ENCODE results near the gene RPS6KA2.
"Not testable (repeated sequence)": the region's sequence is repeated elsewhere in the genome, so short reads cannot be mapped to it uniquely, and the experiment has no call there.

Gene RPS6KA2

GRCh38 chr6:166532302-166532701 is 94.7 kb downstream of the RPS6KA2 start:
- no peaks in the 10 kb centered on the region for H3K4me1 ChIP-seq (ENCODE audit: control insufficient read depth in 5 of 5, insufficient read depth in 5 of 5, low read length in 5 of 5)
- H3K9ac ChIP-seq (ENCODE audit: low read length in 5 of 5), result no peak overlapping the region
- no peaks in the 10 kb centered on the region for H3K27me3 ChIP-seq (ENCODE audit: control insufficient read depth in 5 of 5, insufficient read depth in 4 of 5, low read length in 5 of 5)
- H3K9me3 ChIP-seq (ENCODE audit: control insufficient read depth in 5 of 5, low read length in 5 of 5), result no peaks in the 10 kb centered on the region
- H3K27ac ChIP-seq (ENCODE audit: low read depth, low read length), result no peak overlapping the region
- peaks cover 0 to 58% (median 32%) of the 10 kb centered on the region in 5 donors for H3K36me3 ChIP-seq (ENCODE audit: control insufficient read depth in 5 of 5, insufficient read depth in 5 of 5, low read length in 5 of 5)
- no peak overlapping the region for H3K4me3 ChIP-seq (ENCODE audit: low read depth in 1 of 5, low read length in 5 of 5)

GRCh38 chr6:166530211-166531095 is 96.6 kb downstream of the RPS6KA2 start:
- Histone ChIP-seq H3K9ac (ENCODE audit: low read length in 5 of 5) (no peak overlapping the region), H3K27ac (ENCODE audit: low read depth, low read length) (no peak overlapping the region), H3K36me3 (ENCODE audit: control insufficient read depth in 5 of 5, insufficient read depth in 5 of 5, low read length in 5 of 5) (peaks cover 0 to 45% (median 21%) of the 10 kb centered on the region in 5 donors), H3K9me3 (ENCODE audit: control insufficient read depth in 5 of 5, low read length in 5 of 5) (no peaks in the 10 kb centered on the region), H3K4me3 (ENCODE audit: low read depth in 1 of 5, low read length in 5 of 5) (no peak overlapping the region), H3K27me3 (ENCODE audit: control insufficient read depth in 5 of 5, insufficient read depth in 4 of 5, low read length in 5 of 5) (no peaks in the 10 kb centered on the region), H3K4me1 (ENCODE audit: control insufficient read depth in 5 of 5, insufficient read depth in 5 of 5, low read length in 5 of 5) (no peaks in the 10 kb centered on the region)

DNA sequence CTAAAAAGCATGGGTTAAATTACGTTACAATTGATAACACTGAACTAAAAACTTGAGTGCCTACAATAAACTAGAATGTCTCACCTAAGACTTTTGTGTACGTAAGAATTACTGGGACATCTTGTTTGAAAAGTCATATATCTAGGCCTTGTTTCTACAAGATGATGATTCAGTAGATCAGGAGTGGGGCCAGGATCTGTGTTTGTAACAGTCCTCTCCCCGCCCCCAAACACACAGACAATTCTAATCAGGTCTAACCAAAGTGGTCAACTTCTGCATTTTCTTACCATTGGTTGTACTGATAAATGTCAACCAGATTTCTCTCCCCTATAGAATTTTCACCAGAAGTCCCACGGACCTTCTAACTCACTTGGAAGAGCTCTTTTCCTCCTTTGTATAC is 97.5 kb downstream of the RPS6KA2 start:
- Histone ChIP-seq H3K9ac (ENCODE audit: low read length in 5 of 5) (no peak overlapping the region), H3K27me3 (ENCODE audit: control insufficient read depth in 5 of 5, insufficient read depth in 4 of 5, low read length in 5 of 5) (no peaks in the 10 kb centered on the region), H3K36me3 (ENCODE audit: control insufficient read depth in 5 of 5, insufficient read depth in 5 of 5, low read length in 5 of 5) (peaks cover 0 to 46% (median 28%) of the 10 kb centered on the region in 5 donors), H3K27ac (ENCODE audit: low read depth, low read length) (no peak overlapping the region), H3K4me3 (ENCODE audit: low read depth in 1 of 5, low read length in 5 of 5) (no peak overlapping the region), H3K9me3 (ENCODE audit: control insufficient read depth in 5 of 5, low read length in 5 of 5) (no peaks in the 10 kb centered on the region), H3K4me1 (ENCODE audit: control insufficient read depth in 5 of 5, insufficient read depth in 5 of 5, low read length in 5 of 5) (no peaks in the 10 kb centered on the region)

DNA sequence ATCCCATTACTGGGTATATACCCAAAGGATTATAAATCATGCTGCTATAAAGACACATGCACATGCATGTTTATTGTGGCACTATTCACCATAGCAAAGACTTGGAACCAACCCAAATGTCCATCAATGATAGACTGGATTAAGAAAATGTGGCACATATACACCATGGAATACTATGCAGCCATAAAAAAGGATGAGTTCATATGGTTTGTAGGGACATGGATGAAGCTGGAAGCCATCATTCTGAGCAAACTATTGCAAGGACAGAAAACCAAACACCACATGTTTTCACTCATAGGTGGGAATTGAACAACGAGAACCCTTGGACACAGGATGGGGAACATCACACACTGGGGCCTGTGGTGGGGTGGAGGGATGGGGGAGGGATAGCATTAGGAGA is 98.0 kb downstream of the RPS6KA2 start:
- H3K27ac ChIP-seq (ENCODE audit: low read depth, low read length); H3K27me3 ChIP-seq (ENCODE audit: control insufficient read depth in 5 of 5, insufficient read depth in 4 of 5, low read length in 5 of 5); H3K4me3 ChIP-seq (ENCODE audit: low read depth in 1 of 5, low read length in 5 of 5); H3K4me1 ChIP-seq (ENCODE audit: control insufficient read depth in 5 of 5, insufficient read depth in 5 of 5, low read length in 5 of 5); H3K9me3 ChIP-seq (ENCODE audit: control insufficient read depth in 5 of 5, low read length in 5 of 5); H3K9ac ChIP-seq (ENCODE audit: low read length in 5 of 5): not testable (repeated sequence)
- H3K36me3 ChIP-seq (ENCODE audit: control insufficient read depth in 5 of 5, insufficient read depth in 5 of 5, low read length in 5 of 5), result peaks cover 0 to 44% (median 30%) of the 10 kb centered on the region in 5 donors

DNA sequence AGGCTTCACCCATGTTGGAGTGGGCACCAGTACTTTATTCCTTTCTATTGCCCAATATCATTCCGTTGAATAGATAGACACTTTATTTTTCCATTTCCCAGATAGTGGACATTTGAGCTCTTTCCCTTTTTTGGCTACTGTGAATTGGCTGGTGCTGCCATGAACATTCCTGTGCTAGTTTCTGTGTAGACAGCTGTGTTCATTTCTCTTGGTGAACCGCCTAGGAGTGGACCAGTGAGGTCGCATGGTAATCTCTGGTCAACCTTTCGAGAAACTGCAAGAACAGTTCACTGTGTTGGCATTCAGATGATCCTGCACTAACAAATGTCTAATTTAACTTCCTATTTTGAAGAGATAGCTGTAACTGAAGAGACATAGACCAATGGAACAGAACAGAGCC is 99.2 kb downstream of the RPS6KA2 start:
- no peaks in the 10 kb centered on the region for H3K4me1 ChIP-seq (ENCODE audit: control insufficient read depth in 5 of 5, insufficient read depth in 5 of 5, low read length in 5 of 5)
- H3K9ac ChIP-seq (ENCODE audit: low read length in 5 of 5), result no peak overlapping the region
- no peak overlapping the region for H3K4me3 ChIP-seq (ENCODE audit: low read depth in 1 of 5, low read length in 5 of 5)
- H3K27me3 ChIP-seq (ENCODE audit: control insufficient read depth in 5 of 5, insufficient read depth in 4 of 5, low read length in 5 of 5), result no peaks in the 10 kb centered on the region
- H3K27ac ChIP-seq (ENCODE audit: low read depth, low read length), result no peak overlapping the region
- H3K36me3 ChIP-seq (ENCODE audit: control insufficient read depth in 5 of 5, insufficient read depth in 5 of 5, low read length in 5 of 5), result peaks cover 0 to 36% (median 27%) of the 10 kb centered on the region in 5 donors
- H3K9me3 ChIP-seq (ENCODE audit: control insufficient read depth in 5 of 5, low read length in 5 of 5), result no peaks in the 10 kb centered on the region

DNA sequence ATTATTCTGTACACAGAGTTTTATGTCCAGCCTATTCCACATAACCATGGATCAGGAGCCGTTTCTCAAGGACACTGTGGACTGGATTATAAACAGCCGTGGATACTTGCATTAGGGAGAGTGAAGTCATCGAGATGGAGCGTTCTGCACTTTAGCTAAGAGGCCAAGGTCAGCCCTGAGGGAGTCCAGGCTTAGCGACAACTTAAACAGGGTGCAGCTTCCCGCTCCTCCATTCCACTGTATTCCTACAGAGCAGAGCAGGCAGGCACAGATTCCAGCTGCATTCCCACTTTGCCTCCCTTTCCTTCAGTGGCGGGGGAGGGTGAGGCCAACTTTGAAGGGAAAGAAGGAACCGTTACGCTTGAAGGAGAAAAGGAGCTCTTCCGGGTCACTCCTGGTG is 100.1 kb downstream of the RPS6KA2 start:
- H3K36me3 ChIP-seq (ENCODE audit: control insufficient read depth in 5 of 5, insufficient read depth in 5 of 5, low read length in 5 of 5), result peaks cover 0 to 32% (median 26%) of the 10 kb centered on the region in 5 donors
- no peak overlapping the region for H3K4me3 ChIP-seq (ENCODE audit: low read depth in 1 of 5, low read length in 5 of 5)
- peaks cover 0 to 4% (median 0%) of the 10 kb centered on the region in 5 donors for H3K9me3 ChIP-seq (ENCODE audit: control insufficient read depth in 5 of 5, low read length in 5 of 5)
- H3K27ac ChIP-seq (ENCODE audit: low read depth, low read length), result no peak overlapping the region
- no peaks in the 10 kb centered on the region for H3K4me1 ChIP-seq (ENCODE audit: control insufficient read depth in 5 of 5, insufficient read depth in 5 of 5, low read length in 5 of 5)
- no peaks in the 10 kb centered on the region for H3K27me3 ChIP-seq (ENCODE audit: control insufficient read depth in 5 of 5, insufficient read depth in 4 of 5, low read length in 5 of 5)
- H3K9ac ChIP-seq (ENCODE audit: low read length in 5 of 5), result no peak overlapping the region

GRCh38 chr6:166525567-166525966 is 101.5 kb downstream of the RPS6KA2 start:
- Histone ChIP-seq H3K27ac (ENCODE audit: low read depth, low read length) (no peak overlapping the region), H3K36me3 (ENCODE audit: control insufficient read depth in 5 of 5, insufficient read depth in 5 of 5, low read length in 5 of 5) (peaks cover 0 to 25% (median 21%) of the 10 kb centered on the region in 5 donors), H3K27me3 (ENCODE audit: control insufficient read depth in 5 of 5, insufficient read depth in 4 of 5, low read length in 5 of 5) (no peaks in the 10 kb centered on the region), H3K9ac (ENCODE audit: low read length in 5 of 5) (no peak overlapping the region), H3K9me3 (ENCODE audit: control insufficient read depth in 5 of 5, low read length in 5 of 5) (peaks cover 0 to 4% (median 2%) of the 10 kb centered on the region in 5 donors), H3K4me1 (ENCODE audit: control insufficient read depth in 5 of 5, insufficient read depth in 5 of 5, low read length in 5 of 5) (no peaks in the 10 kb centered on the region), H3K4me3 (ENCODE audit: low read depth in 1 of 5, low read length in 5 of 5) (no peak overlapping the region)

DNA sequence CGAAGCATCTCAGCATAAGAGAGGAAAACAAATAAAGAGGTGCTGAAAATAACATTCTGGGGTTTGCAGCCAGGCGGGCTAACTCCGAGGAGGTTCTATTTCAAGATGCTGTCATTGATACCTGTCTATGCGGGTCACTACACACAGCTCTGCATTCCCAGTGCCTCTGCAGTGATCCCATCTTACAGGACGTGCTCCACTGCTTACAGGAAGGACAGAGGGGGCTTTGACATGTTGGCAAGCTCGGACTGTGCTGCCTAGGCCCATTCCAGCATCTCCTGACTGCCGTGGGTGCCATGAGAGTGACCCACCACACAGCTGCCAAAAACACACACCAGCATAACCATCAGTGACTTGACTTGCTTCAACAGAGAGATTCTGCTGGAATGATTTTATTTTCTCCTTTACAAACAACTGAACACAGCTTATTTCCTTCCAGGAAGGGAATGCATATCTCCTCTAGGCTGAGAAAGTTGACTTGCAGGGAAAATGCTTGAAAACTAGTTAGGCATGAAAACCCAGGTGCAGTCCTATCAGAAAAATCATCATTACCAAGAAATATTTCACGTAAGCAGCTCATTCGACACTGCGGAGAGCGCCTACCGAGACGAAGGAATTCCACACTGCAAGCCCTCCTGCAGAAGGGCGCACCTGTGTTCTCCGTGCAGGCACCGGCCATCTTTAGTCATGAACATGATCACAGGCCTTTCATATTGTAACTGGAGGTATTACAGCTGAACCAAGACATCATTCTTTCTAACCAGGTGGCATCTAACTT is 103.1 kb downstream of the RPS6KA2 start:
- H3K9me3 ChIP-seq (ENCODE audit: control insufficient read depth in 5 of 5, low read length in 5 of 5), result peaks cover 0 to 4% (median 2%) of the 10 kb centered on the region in 5 donors
- H3K27me3 ChIP-seq (ENCODE audit: control insufficient read depth in 5 of 5, insufficient read depth in 4 of 5, low read length in 5 of 5), result no peaks in the 10 kb centered on the region
- no peak overlapping the region for H3K27ac ChIP-seq (ENCODE audit: low read depth, low read length)
- H3K9ac ChIP-seq (ENCODE audit: low read length in 5 of 5), result no peak overlapping the region
- peaks cover 0 to 2% (median 0%) of the 10 kb centered on the region in 5 donors for H3K4me1 ChIP-seq (ENCODE audit: control insufficient read depth in 5 of 5, insufficient read depth in 5 of 5, low read length in 5 of 5)
- no peak overlapping the region for H3K4me3 ChIP-seq (ENCODE audit: low read depth in 1 of 5, low read length in 5 of 5)
- H3K36me3 ChIP-seq (ENCODE audit: control insufficient read depth in 5 of 5, insufficient read depth in 5 of 5, low read length in 5 of 5), result peaks cover 0 to 18% (median 15%) of the 10 kb centered on the region in 5 donors

DNA sequence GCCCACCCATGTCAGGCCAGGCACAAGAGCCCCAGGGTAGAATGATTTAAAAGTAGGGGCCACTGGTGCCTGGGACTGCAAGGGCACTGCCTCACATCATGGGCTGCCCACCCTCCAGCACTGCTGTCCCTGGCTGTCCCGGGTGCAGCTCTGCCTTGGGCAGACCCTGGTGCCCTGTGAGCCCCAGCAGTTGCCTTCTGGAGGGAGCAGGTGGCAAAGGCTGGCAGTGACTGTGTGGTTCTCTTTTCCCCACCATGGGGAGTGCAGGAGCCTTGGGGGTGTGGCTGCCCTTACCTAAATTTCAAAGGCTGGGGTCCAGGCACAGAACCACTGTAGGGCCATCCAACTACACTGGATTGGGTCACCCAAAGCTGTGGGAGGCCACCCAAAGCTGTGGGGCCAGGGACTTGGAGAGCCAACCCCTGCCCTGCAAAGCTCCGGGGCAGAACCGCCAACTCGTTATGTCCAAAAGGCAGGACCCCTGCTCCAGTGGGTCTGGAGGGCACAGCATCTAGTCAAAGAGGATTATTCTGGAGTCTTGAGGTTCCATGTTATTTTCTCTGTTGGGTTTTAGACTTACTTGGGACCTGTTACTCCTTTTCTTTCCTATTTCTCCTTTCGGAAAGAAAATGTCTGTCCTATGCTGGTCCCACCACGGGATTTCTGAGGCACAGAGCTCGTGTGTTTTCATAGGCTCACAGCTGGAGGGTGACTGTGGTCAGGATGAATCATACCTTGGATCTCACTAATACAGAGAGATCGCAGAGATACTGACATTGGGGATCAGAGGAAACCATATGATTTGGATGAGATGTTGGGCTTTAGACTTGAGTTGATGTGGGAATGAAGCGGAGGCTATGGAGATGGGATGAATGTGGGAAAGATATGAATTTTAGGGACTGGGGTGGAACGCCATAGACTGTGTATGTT is 105.9 kb downstream of the RPS6KA2 start:
- Histone ChIP-seq H3K4me3 (ENCODE audit: low read depth in 1 of 5, low read length in 5 of 5) (no peak overlapping the region), H3K27me3 (ENCODE audit: control insufficient read depth in 5 of 5, insufficient read depth in 4 of 5, low read length in 5 of 5) (no peaks in the 10 kb centered on the region), H3K9me3 (ENCODE audit: control insufficient read depth in 5 of 5, low read length in 5 of 5) (peaks cover 0 to 9% (median 4%) of the 10 kb centered on the region in 5 donors), H3K36me3 (ENCODE audit: control insufficient read depth in 5 of 5, insufficient read depth in 5 of 5, low read length in 5 of 5) (peaks cover 0 to 18% (median 14%) of the 10 kb centered on the region in 5 donors), H3K9ac (ENCODE audit: low read length in 5 of 5) (no peak overlapping the region), H3K4me1 (ENCODE audit: control insufficient read depth in 5 of 5, insufficient read depth in 5 of 5, low read length in 5 of 5) (peaks cover 0 to 2% (median 0%) of the 10 kb centered on the region in 5 donors), H3K27ac (ENCODE audit: low read depth, low read length) (no peak overlapping the region)
